ENCODE measurements around the gene STUM.

Gene STUM

GRCh38 chr1:226551299-226551698, 2.7 kb downstream of the STUM start:
- H3K36me3 ChIP-seq (ENCODE audit: insufficient read depth, low read length): no peaks in the 10 kb centered on the region
- TF ChIP-seq EZH2 (IDR thresholded peaks at IDR 0.05; ENCODE audit: borderline replicate concordance, low read depth, low read length, severe bottlenecking): no peak
- no peak for TF ChIP-seq CTCF (IDR thresholded peaks at IDR 0.05; ENCODE audit: borderline replicate concordance, extremely low read depth, low read length, poor library complexity, severe bottlenecking)
- no peaks in the 10 kb centered on the region for H4K20me1 ChIP-seq (ENCODE audit: insufficient read depth, low read length)
- no peak overlapping the region for H3K9ac ChIP-seq (ENCODE audit: low read depth, low read length)
- ATAC-seq (ENCODE audit: insufficient read depth, low read depth) (no peak), DNase-seq (no peak)
- H3K79me2 ChIP-seq (ENCODE audit: insufficient read depth, low read length): no peaks in the 10 kb centered on the region
- no peaks in the 10 kb centered on the region for H3K9me3 ChIP-seq (ENCODE audit: insufficient read depth, low read length, severe bottlenecking)
- H3K4me1 ChIP-seq (ENCODE audit: insufficient read depth, low read length): no peaks in the 10 kb centered on the region
- H3K27me3 ChIP-seq (ENCODE audit: insufficient read depth, low read length, poor library complexity): peaks cover 17% of the 10 kb centered on the region
- no peak overlapping the region for H3K27ac ChIP-seq (ENCODE audit: low read length)
- no peak overlapping the region for H3K4me3 ChIP-seq (ENCODE audit: low read depth in 1 of 2, low read length in 2 of 2)
- no peak overlapping the region for H2AFZ ChIP-seq (ENCODE audit: low read depth, low read length)
- no peak overlapping the region for H3K4me2 ChIP-seq (ENCODE audit: insufficient read depth, low read length)

- no peaks in the 10 kb centered on the region for H3K36me3 ChIP-seq (ENCODE audit: insufficient read depth, low read length)
- H3K4me1 ChIP-seq (ENCODE audit: insufficient read depth, low read length): no peaks in the 10 kb centered on the region
- no peak overlapping the region for H3K4me3 ChIP-seq (ENCODE audit: low read depth in 1 of 2, low read length in 2 of 2)
- no peaks in the 10 kb centered on the region for H4K20me1 ChIP-seq (ENCODE audit: insufficient read depth, low read length)
- H3K9me3 ChIP-seq (ENCODE audit: insufficient read depth, low read length, severe bottlenecking): no peaks in the 10 kb centered on the region
- TF ChIP-seq CTCF (IDR thresholded peaks at IDR 0.05; ENCODE audit: borderline replicate concordance, extremely low read depth, low read length, poor library complexity, severe bottlenecking): no peak
- no peak for TF ChIP-seq EZH2 (IDR thresholded peaks at IDR 0.05; ENCODE audit: borderline replicate concordance, low read depth, low read length, severe bottlenecking)
- ATAC-seq (ENCODE audit: insufficient read depth, low read depth) (no peak), DNase-seq (no peak)
- no peaks in the 10 kb centered on the region for H3K79me2 ChIP-seq (ENCODE audit: insufficient read depth, low read length)
- H3K27me3 ChIP-seq (ENCODE audit: insufficient read depth, low read length, poor library complexity): peaks cover 17% of the 10 kb centered on the region
- no peak overlapping the region for H3K27ac ChIP-seq (ENCODE audit: low read length)
- no peak overlapping the region for H3K9ac ChIP-seq (ENCODE audit: low read depth, low read length)
- H2AFZ ChIP-seq (ENCODE audit: low read depth, low read length): no peak overlapping the region
- no peak overlapping the region for H3K4me2 ChIP-seq (ENCODE audit: insufficient read depth, low read length)
Measured at GRCh38 chr1:226552061-226552460, 3.5 kb downstream of the STUM start.

GRCh38 chr1:226553266-226553923, 4.8 kb downstream of the STUM start:
- Histone ChIP-seq H3K9me3 (ENCODE audit: insufficient read depth, low read length, severe bottlenecking) (no peaks in the 10 kb centered on the region), H3K36me3 (ENCODE audit: insufficient read depth, low read length) (no peaks in the 10 kb centered on the region), H3K27ac (ENCODE audit: low read length) (no peak overlapping the region), H4K20me1 (ENCODE audit: insufficient read depth, low read length) (no peaks in the 10 kb centered on the region), H3K4me2 (ENCODE audit: insufficient read depth, low read length) (no peak overlapping the region), H2AFZ (ENCODE audit: low read depth, low read length) (no peak overlapping the region), H3K79me2 (ENCODE audit: insufficient read depth, low read length) (no peaks in the 10 kb centered on the region), H3K27me3 (ENCODE audit: insufficient read depth, low read length, poor library complexity) (peaks cover 12% of the 10 kb centered on the region), H3K4me3 (ENCODE audit: low read depth in 1 of 2, low read length in 2 of 2) (no peak overlapping the region), H3K9ac (ENCODE audit: low read depth, low read length) (no peak overlapping the region), H3K4me1 (ENCODE audit: insufficient read depth, low read length) (no peaks in the 10 kb centered on the region)
- TF ChIP-seq EZH2 (IDR thresholded peaks at IDR 0.05; ENCODE audit: borderline replicate concordance, low read depth, low read length, severe bottlenecking) (no peak), CTCF (IDR thresholded peaks at IDR 0.05; ENCODE audit: borderline replicate concordance, extremely low read depth, low read length, poor library complexity, severe bottlenecking) (no peak)
- ATAC-seq (ENCODE audit: insufficient read depth, low read depth) (no peak), DNase-seq (no peak)

Measured in DND-41 (cell line).